Lower leg skin (tissue), 3 donors: Measurements from ENCODE around the gene CTSA.

Experiments used
- POLR2A ChIP-seq, 2 donors: fragments of 450-650 bp; IDR thresholded peaks; one replicate each; pipeline ENCODE4 v1.6.1; 2016 to 2017; ENCODE audit warnings: antibody characterized with exemption in 2 of 2, mild to moderate bottlenecking in 1 of 2, moderate library complexity in 1 of 2
- TF ChIP-seq, protein P1 (sequence below), 3 donors: fragments of 450-650 bp; IDR thresholded peaks; one replicate each; pipeline ENCODE4 v1.5.1; 2016; ENCODE audit warnings: antibody characterized with exemption in 3 of 3, mild to moderate bottlenecking in 3 of 3, moderate library complexity in 2 of 3

DNA sequence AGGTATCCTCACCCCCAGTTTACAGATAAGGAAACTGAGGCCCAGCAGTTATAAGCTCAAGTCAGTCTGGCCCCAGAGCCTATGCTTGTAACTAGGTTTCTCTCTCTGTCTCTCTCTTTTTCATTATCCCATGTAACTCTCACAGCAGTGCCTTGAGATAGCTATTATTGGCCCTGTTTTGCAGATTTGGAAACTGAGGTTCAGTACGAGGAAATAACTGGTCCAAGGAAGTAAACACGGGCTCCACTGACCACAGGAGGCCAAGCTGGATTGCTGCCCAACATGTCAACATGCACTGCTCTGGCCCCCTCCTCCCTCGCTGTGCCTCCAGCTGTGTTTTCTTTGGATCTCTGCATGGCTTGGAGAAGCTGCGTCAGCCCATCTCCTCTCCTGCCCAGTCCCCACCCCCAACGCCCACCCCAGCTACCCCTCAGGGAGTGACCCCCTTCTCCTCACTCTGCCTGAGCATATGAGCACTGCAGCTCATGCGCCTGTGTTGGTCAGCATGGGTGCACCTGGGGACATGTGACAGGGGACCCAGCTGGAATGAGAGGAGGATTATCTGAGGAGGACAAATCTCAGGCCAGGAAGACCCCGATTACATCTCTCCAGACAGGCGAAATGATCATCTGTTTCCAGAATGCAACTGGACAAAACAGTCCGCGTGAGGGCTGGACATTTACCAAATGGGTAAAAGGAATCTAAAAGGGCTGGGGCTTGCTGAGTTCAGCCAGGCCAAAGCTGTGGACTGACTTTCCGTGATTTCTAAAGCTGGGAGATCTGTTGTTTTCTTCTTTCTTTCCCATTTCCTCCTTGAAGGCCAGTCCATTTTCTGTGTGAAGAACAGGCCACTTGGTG, 28.6 kb downstream of the CTSA start:
- TF ChIP-seq, protein P1, sequence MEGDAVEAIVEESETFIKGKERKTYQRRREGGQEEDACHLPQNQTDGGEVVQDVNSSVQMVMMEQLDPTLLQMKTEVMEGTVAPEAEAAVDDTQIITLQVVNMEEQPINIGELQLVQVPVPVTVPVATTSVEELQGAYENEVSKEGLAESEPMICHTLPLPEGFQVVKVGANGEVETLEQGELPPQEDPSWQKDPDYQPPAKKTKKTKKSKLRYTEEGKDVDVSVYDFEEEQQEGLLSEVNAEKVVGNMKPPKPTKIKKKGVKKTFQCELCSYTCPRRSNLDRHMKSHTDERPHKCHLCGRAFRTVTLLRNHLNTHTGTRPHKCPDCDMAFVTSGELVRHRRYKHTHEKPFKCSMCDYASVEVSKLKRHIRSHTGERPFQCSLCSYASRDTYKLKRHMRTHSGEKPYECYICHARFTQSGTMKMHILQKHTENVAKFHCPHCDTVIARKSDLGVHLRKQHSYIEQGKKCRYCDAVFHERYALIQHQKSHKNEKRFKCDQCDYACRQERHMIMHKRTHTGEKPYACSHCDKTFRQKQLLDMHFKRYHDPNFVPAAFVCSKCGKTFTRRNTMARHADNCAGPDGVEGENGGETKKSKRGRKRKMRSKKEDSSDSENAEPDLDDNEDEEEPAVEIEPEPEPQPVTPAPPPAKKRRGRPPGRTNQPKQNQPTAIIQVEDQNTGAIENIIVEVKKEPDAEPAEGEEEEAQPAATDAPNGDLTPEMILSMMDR (IDR thresholded peaks at IDR 0.05): no peak
- no peak for TF ChIP-seq POLR2A (IDR thresholded peaks at IDR 0.05)
